NCI-H748 treated with DMSO at 0.1 percent for 48 hours (cell line): ENCODE results near the gene KLHL22.
"Not testable (repeated sequence)": the region's sequence is repeated elsewhere in the genome, so short reads cannot be mapped to it uniquely, and the experiment has no call there.

Experiments
- DNase-seq: peaks from one replicate; lab custom pipeline; 2025; lab: John Stamatoyannopoulos, UW

KLHL22 gene

GRCh38 chr22:20419664-20419951 lies 76.0 kb downstream of the KLHL22 start:
- DNase-seq = no peak

GRCh38 chr22:20418211-20418788 lies 77.3 kb downstream of the KLHL22 start:
- peak; percentile 14 for DNase-seq

DNA sequence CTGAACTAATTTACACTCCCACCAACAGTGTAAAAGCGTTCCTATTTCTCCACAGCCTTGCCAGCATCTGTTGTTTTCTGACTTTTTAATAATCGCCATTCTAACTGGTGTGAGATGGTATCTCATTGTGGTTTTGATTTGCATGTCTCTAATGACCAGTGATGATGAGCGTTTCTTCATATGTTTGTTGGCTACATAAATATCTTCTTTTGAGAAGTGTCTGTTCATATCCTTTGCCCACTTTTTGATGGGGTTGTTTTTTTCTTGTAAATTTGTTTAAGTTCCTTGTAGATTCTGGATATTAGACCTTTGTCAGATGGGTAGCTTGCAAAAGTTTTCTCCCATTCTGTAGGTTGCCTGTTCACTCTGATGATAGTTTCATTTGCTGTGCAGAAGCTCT lies 79.9 kb downstream of the KLHL22 start:
- DNase-seq = not testable (repeated sequence)

GRCh38 chr22:20415241-20415640 lies 80.4 kb downstream of the KLHL22 start:
- DNase-seq = not testable (repeated sequence)

DNA sequence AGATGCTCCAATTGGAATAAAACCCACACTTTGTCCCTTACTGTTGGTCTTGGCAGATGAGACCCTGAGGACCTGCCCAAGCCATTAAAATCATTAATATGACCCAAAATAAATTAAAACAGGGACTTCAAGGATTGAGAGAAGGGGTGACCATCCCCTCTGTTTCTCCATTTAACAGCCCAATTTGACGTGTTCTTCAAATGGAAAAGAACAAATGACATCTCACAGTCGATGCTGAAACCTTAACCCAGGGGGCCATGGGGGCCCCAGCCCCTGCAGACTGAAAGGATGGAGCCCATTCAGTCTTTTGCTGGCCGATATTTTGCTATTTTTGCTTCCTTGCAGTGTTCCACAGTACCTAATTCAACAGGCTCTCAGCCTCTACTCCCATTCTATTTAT lies 81.1 kb downstream of the KLHL22 start:
- no peak for DNase-seq

- no peak for DNase-seq
Observed at GRCh38 chr22:20414059-20414440, 81.5 kb downstream of the KLHL22 start.

GRCh38 chr22:20413217-20414058 lies 82.2 kb downstream of the KLHL22 start:
- no peak for DNase-seq

DNA sequence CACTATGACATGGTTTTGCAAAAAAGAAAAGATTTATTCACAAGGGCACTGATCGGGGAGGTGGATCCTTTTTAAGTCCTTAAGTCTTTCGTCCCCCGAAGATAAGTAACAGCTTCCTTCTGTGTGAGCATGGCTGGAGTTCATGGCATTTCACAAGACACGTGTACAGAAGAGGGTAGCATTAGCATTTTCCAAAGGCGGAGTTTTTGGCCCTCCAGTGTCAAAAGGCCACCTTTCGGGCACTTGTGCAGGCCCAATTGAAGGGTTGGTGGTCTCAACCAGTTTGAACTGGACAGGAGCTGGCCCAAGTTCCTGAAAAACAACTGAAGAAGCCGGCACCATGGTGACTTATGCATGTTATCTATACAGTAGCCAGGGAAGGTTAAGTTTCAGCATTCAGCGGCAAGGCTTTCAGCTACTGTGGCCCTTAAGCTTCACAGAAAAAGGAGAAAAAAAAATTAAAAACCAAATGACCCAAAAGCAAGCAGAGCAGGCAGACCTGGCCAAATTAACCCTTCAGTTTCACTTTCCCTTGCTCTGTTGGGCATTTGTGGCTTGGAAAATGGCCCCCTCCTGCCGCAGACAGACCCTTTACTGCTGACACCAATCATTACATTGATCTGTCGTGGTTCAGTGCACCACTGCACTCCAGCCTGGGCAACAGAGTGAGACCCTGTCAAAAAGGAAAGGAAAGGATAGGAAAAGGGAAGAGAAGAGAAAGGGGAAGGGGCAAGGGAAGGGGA lies 83.0 kb downstream of the KLHL22 start:
- DNase-seq = no peak

DNA sequence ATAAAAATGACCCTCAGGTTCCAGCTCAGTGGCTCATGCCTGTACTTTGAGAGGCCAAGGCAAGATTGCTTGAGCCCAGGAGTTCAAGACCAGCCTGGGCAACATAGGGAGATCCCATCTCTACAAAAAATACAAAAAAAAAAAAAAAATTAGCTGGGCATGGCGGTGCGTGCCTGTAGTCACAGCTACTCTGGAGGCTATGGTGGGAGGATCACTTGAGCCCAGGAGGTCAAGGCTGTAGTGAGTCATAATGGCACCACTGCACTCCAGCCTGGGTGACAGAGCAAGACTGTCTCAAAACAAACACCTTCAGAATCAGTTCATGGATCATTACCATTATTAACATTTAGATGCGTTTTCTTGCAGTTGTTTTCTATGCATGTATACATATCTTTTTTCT lies 86.2 kb downstream of the KLHL22 start:
- not testable (repeated sequence) for DNase-seq

GRCh38 chr22:20408891-20409290 lies 86.7 kb downstream of the KLHL22 start:
- no peak for DNase-seq

DNA sequence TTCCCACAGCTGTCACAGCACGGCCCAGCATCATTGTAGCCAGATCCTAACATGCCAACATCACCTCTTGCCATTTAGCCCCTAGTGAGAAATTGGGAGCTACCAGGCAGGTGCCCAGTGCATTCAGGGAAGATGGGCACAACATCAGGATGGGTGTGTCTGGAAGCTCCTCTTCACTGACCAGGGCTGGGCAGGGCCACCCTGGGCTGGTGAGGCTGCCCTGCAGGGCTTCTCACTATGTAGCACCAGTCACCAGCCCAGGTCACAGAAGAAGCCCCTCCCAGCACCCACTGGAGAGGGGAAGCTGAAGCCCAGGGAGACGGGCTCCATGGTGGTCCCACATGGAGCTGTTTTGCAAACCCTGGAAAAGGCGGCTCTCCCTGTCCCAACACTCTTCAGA lies 87.8 kb downstream of the KLHL22 start:
- DNase-seq = no peak

DNA sequence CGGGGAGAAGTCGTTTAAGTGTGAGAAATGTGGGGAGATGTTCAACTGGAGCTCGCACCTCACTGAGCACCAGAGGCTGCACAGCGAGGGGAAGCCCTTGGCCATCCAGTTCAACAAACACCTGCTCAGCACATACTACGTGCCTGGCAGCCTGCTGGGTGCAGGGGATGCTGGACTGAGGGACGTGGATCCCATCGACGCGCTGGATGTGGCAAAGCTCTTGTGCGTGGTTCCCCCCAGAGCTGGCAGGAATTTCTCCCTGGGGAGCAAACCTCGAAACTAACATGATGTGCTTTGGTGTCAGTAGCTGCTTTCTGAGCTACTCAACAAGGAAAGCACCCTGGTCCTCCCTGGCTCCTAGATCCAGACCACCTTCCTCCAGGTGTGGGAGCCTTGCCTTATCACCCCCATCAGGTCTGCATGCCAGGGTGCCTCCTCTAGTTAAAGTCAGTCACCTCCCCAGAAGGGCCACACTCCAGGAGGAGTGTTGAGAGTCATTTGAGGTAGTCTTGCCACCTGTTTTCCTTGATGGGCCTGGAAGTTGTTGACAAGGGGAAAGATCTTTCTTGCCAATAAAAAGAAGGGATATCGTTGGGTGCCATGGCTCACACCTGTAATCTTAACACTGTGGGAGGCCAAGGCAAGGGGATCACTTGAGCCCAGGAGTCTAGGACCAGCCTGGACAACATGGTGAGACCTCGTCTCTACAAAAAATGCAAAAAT lies 88.7 kb downstream of the KLHL22 start:
- no peak for DNase-seq

DNA sequence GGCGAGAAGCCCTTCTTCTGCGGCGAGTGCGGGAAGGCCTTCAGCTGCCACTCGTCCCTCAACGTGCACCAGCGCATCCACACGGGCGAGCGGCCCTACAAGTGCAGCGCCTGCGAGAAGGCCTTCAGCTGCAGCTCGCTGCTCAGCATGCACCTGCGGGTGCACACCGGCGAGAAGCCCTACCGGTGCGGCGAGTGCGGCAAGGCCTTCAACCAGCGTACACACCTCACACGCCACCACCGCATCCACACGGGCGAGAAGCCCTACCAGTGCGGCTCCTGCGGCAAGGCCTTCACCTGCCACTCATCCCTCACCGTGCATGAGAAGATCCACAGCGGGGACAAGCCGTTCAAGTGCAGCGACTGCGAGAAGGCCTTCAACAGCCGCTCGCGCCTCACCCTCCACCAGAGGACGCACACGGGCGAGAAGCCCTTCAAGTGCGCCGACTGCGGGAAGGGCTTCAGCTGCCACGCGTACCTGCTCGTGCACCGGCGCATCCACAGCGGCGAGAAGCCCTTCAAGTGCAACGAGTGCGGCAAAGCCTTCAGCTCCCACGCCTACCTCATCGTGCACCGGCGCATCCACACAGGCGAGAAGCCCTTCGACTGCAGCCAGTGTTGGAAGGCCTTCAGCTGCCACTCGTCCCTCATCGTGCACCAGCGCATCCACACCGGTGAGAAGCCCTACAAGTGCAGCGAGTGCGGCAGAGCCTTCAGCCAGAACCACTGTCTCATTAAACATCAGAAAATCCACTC lies 89.5 kb downstream of the KLHL22 start:
- DNase-seq = no peak

GRCh38 chr22:20405291-20405930 lies 90.2 kb downstream of the KLHL22 start:
- no peak for DNase-seq

- no peak for DNase-seq
Observed at GRCh38 chr22:20404881-20405280, 90.7 kb downstream of the KLHL22 start.

- no peak for DNase-seq
Observed at GRCh38 chr22:20403779-20404140, 91.8 kb downstream of the KLHL22 start.

DNA sequence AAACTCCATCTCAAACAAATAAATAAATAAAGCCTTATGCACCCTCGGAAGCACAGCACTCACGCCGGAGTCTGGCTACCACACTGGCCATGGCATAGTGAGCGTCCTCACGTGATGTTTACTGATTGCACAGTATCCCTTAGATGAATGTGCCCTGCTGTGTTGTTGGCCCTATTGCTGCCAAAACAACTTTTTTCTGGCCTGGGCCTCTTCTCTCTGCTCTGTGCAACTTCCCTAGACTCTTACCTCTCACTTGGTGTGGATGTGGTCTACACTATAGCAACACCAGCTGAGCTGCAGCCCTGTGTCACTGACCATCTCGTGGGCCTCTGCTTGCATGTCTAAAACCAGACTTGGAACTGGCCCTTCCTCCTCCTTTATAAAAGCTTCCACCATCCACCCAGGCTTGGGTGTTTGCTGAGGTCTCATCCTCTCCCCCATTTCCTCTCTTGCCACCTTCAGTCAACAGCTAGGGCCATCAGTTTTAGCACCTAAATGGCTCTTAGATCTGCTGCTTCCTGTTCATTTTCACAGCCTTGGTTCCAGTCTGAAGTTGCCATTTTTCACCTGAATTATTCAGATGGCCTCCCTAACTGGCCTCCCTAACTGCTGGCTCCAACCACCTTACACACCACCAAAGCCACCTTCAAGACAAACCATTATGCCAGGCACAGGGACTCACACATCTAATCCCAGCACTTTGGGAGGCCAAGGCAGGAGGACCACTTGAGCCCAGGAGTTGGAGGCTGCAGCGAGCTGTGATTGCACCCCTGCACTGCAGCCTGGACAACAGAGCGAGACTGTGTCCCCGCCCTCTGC lies 92.4 kb downstream of the KLHL22 start:
- no peak for DNase-seq

GRCh38 chr22:20401376-20402014 lies 94.1 kb downstream of the KLHL22 start:
- DNase-seq = no peak

DNA sequence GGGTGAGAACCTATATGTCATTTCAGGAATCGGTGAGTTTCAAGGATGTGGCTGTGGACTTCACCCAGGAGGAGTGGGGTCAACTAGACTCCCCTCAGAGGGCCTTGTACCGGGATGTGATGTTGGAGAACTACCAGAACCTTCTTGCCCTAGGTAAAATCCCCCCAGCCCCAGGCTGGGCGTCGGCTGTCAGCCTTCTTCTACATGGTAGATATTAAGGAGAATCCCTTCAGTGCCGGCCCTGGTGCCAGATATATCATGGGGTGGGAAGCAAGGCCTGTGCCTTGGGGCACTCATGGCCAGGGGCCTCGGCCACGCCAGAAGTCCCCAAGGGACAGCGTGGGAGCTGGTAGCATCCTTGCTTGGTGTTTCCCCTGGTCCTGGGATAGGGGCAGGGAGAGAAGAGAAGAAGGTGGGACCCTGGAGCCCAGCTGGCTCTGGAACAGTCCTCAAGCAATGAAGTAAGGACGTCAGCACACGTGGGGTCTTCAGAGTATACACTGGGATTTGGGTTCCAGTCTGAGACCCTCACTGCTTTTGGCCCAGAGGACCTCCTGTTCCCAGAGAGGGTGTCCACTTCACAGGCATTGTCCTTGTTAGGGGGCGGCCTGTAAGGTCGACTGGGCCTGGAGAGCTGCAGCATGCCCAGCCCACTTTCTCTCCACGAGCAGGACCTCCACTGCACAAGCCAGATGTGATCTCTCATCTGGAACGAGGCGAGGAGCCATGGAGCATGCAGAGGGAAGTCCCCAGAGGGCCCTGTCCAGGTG lies 94.8 kb downstream of the KLHL22 start:
- DNase-seq = no peak
